Right renal pelvis (tissue), 4 donors: ENCODE measurements around the gene NOXA1. TPM values are rescaled to one million over a fixed set of nuclear protein-coding genes. Genes with fewer than 3 reads are reported as not detected.
"Not testable (repeated sequence)": the region's sequence is repeated elsewhere in the genome, so short reads cannot be mapped to it uniquely, and the experiment has no call there.

Experiments used
- DNase-seq, 4 donors: peaks; one replicate each; pipeline ENCODE4 v3.0.0-alpha.2; 2013; ENCODE audit warnings: low read depth in 4 of 4, low spot score in 3 of 4, missing footprints in 1 of 4
- polyA plus RNA-seq, 4 donors: library from polyadenylated mRNA; unstranded; fragments of 120-200 nt; gene quantifications; one replicate each; pipeline ENCODE4 v1.2.1, GENCODE V29; 2013; ENCODE audit not compliant: insufficient read length in 4 of 4

The NOXA1 gene
- polyA plus RNA-seq, 4 donors, result 5.7 to 10.1 (median 6.2) TPM

DNA sequence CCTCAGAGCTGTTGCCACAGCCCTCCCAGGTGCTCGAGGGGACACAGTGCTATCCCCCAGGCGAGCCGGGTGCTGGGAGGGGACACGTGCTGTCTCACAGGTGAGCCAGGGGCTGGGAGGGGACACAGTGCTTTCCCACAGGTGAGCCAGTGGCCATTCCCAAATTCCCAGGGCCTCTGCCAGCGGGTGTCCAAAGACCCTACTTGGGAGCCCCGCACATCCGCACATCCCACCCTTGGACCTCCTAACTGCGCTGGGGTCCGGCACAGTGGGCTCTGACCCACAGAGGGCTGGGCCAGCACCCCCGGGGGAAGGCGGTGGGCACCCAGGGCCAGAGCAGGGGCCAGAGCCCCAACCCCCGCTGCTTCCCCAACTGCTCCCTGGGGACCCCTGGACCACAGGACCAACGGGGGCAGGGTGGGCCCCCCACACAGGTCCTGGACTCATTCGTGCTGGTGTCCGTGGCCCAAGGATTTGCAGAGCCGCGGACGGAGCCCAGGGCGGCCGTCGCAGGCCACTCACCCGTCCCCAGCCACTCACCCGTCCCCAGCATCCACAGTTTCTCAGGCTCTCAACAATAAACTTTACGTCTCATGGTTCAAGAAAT is 18.1 kb upstream of the NOXA1 start:
- DNase-seq, result no peak

DNA sequence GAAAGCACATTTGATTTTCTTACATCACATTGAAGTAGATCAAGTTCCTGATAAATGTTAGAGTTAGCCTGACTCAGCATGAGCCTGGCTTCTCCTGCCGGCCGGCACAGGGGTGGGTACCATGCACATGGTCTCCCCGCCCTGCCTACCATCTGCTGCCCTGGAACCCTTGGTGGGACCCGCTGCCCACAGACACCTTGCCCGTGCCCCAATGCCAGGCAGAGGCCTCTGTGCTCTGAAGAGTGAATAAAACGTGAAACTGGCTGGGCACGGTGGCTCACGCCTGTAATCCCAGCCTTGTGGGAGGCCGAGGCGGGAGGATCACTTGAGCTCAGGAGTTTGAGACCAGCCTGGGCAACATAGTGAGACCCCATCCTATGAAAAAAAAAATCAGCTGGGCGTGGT is 17.5 kb upstream of the NOXA1 start:
- no peak for DNase-seq

GRCh38 chr9:137406085-137406760 is 17.0 kb upstream of the NOXA1 start:
- no peak for DNase-seq

DNA sequence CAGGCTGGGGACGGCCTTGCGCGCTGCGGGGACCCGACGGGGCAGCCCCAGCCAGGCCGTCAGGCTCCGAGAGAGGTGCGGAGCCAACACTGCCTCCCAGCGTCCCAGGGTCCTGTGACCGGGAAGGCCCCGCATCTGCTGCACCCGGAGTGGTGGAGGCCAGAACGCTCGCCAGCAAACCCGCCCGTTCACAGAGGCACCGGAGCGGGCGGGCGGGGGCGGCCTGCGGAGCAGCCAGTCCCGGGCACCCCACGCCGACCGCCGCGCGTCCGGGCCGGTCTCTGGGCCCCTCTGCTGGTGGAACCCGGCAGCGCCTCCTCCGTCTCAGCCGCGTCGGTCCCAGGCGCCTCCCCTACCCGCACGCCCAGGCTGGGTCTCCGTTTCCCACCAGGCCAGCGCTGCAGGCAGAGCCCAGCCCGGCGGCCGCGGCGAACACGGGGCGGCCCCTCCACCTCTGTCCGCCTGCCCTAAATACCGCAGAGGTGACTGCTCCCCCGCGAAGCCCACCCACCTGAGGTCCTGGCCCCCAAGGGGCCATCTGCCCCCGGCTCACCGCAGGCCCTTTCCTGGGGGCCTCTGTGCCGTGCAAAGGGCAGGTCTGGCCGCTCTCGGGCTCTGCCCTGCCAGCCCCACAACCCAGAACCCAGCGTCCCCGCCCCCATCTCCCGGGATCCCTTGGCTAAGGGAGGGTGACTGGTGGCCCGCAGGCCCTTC is 16.2 kb upstream of the NOXA1 start:
- peak; percentile 37 to 57 (median 54) for DNase-seq

DNA sequence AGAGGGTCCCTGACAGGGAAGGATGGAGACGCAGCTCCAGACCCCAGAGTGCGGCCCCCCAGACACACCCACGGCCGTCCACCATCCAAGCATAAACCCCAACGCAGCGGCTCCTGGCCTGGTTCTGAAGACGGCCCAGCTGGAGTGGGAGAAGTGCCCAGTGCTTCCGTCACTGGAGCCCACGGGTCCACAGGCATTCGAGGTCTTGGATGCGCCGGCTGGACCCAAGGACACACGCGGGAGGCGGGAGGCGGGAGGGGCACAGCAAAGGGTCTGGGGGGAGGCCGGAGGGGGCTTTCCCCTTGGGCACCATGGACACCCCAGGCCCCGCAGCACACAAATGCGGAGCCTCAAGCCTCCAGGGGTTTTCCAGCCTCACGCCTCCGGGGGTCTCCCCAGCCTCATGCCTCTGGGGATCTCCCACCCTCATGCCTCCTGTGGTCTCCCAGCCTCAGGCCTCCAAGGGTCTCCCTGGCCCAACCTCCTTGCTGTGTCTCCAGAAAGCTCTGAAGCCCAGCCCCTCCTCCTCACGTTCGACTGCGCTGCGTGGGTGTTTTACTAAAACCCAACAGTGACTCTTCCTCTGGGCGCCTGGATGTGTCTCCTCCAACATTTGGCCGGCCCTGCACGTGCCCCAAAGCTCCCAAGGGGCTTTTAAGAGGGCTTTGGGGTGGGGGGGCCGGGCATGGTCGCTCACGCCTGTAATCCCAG is 15.4 kb upstream of the NOXA1 start:
- no peak for DNase-seq

DNA sequence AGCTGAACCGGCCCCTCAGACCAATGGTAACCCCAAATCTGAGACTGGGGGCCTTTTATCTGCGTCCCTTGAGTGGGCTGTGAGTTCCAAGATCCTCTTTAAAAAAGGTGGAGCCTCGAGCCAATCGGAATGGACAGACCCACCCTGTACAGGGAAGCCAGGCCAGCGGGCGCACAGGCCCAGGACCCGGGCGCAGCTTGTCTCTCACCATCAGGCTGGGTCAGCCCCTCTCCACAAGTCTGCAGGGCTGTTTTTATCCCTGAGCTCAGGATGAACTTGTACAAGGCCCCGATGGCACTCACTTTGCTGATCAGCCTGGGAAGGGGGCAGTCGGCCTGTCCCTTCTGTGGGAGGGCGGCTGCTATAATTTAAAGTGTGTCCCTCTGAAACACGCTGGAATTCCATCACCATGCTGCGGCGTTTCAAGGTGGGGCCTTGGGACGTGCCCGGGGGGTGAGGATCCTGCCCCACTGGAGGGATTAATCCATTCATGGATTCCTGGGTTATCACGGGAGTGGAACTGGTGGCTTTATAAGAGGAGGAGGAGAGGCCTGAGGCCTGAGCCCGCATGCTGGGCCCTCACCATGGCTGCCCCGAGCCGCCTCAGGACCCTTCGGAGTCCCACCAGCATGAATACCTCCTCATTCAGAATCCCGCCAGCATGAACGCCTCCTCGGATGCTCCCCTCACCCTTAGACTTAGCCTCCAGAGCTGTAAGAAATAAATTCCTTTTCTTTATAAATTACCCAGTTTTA is 14.4 kb upstream of the NOXA1 start:
- DNase-seq, result no peak

DNA sequence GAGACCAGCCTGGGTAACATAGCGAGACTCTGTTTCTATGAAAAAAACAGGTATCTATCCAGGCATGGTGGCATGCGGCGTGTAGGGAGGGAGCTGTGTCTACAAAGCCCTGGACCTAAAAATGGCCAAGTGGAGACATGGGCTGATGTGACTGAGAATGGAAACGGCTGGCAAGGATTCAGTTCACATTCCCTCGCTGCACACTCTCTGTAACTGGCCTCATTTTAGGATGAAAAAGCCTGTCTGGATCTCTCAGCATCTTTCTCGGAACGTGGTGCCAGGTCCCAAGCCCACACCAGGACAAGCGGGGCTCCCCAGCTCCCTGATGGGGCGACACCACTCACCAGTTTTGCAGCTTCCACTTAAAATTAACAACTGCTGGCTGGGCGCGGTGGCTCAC is 13.7 kb upstream of the NOXA1 start:
- no peak for DNase-seq

- not testable (repeated sequence) for DNase-seq
These were observed 12.8 kb upstream of the NOXA1 start for GRCh38 chr9:137410236-137410890.

GRCh38 chr9:137410891-137411249 is 12.3 kb upstream of the NOXA1 start:
- DNase-seq, result no peak

- DNase-seq, result no peak
These were observed 11.9 kb upstream of the NOXA1 start for GRCh38 chr9:137411260-137411644.

DNA sequence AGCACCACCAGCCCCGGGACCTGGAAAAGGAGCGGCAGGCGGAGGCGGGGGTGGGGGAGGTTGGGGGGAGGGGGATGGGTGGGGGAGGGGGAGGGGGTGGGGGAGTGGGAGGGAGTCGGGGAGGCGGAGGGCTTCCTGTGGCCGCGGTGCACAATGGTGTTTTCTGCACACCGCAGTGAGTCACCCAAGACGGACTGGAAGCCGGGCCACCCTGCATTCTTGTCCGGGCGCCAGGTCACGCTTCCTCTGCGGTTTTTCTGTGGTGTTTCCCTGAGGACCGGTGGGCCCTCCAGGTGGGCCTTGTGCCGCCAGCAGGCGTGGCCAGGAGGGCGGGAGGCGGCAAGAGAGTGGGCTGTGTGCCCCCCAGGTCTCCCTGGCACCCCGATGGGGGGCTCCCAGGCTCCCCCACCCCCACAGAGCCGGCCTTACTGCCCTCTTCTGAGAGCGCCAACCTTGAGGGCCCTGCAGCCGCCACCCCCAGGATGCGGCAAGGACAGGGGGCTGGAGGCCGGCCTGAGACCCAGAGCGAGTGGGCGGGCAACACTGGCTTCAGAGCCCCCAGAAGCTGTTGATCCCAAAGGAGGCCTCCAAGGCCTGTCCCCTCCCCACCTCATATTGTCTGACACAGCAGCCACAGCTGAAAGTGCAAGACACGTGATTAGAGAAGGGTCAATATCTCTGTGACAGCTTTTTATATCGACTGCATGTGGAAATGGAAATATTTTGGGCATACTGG is 11.4 kb upstream of the NOXA1 start:
- DNase-seq, result no peak

DNA sequence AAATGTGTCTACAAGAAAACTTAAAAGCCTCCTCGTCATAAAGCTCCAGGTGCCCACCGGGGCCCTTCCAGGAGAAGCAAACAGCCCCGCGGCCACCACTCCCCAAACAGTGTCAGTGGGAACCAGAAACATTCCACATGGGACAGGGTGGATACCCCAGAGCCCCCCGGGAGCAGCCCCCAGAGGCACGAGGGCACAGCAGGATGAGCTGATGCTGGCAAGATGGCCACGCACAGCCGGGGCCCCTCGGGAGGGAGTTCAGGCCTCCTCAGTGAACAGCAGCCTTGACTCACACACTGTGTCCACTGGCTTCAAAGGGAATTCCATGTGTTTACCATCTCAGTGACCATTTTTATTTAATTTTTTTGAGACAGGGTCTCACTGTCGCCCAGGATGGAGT is 10.8 kb upstream of the NOXA1 start:
- DNase-seq, result no peak

- DNase-seq, result no peak
These were observed 7.7 kb upstream of the NOXA1 start for GRCh38 chr9:137415451-137415850.

GRCh38 chr9:137416006-137416562 is 7.1 kb upstream of the NOXA1 start:
- no peak for DNase-seq

DNA sequence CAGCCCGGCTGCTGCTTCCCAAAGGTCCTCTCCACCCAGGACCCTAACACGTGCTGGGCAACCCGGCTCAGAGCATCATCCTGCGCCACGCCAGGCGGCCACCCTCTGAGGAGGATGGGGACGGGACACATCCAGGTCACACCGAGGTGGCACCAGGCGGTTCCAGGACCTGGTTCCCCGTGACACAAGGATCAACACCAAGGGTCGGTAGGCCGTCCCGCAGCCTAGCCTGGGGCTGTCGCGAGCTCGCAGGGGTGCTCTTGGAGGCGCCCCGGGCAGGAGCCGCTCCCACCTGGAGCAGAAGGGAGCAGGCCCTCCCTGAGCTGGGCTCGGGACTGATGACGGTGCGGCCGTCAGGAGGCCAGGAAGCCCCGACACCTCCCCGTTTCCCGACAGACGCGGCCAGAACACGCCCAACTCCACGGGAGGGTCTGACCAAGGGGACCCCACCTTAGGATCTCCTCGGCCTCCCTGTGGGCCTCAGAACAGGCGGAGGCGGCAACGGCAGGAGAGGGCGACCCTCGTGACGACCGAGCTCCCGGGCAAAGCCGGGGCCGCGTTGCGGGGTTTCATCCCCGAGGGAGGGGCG is 6.5 kb upstream of the NOXA1 start:
- no peak for DNase-seq

DNA sequence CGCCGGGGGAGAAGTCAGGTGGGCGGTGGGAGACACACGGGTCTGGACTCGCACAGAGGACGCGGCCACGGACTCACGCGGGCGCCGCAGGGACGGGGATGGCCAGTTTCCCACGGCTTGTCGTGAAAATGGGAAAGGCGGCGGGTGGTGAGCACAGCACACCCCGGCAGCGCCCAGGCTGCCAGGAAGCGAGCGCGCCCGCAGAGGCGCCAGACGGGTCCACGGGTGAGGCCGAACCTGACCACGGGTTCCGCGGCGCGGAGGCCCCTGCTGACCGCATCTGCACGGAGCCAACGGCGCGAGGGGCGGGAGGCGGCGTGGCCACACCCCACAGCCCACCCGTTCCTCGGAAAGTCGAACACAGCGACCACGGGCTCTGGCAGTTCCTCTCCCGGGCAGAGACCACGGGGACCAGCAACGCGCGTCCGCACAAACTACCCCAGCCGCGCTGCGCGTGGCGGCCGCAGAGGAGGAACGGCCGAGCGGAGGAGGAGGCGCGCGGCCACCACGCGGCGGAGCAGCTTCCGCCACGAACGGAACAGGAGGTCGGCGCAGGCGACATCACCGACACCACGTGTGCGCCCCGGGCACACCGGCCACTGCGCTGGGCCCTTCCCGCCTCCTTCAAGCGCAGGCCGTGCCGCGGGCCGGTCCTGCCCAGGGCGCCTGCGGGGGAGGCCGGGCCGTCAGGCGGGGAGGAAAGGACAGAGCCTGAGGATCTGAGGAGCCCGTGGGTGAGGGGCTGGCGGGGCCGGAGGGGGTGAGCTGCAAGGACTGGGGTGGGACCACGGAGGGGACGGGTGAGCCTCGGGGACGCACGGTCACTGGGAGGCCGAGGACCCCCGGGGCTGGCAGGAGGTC is 5.8 kb upstream of the NOXA1 start:
- no peak for DNase-seq

DNA sequence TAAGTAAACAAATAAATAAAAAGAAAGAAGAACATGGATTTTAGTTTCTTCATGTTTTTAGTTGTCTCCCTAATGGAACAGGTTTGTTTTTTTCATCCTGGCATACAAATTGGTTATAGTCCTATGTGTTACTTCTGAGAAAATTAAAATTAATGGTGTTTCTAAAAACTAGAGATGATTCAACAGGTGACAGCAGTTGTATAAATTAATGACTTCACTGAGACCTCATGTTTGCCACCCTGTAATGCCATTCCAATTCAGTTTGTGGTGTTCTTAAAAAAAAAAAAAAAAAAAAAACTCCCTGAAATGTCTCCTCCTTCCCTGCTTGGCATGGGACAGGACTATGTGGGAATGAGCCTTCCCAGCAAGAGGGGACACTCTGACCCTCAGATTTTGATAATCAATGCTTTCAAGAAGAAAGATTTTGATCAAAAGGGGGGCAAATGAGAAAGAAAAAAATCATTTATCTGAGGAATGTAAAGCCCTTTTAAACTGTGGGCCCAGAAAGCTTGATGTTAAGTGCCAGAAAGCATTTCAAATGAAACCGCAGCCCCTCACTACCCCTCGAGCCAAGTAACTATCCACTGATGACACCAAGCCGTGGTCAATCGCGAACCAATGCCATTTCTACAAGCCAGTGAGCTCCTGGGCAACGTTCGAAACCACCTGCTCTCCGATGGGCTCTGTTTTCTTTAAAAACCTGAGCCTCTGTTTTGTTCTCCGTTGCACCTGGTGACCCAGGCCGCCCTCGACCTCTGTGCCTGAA is 1.2 kb upstream of the NOXA1 start:
- no peak for DNase-seq
